NCI-H446 treated with DMSO at 0.1 percent for 48 hours (cell line): ENCODE data around the gene KIR2DL1.
"Not testable (repeated sequence)": the region's sequence is repeated elsewhere in the genome, so short reads cannot be mapped to it uniquely, and the experiment has no call there.

Experiments used
- DNase-seq: peaks from one replicate; lab custom pipeline; 2025; lab: John Stamatoyannopoulos, UW

KIR2DL1 gene

DNA sequence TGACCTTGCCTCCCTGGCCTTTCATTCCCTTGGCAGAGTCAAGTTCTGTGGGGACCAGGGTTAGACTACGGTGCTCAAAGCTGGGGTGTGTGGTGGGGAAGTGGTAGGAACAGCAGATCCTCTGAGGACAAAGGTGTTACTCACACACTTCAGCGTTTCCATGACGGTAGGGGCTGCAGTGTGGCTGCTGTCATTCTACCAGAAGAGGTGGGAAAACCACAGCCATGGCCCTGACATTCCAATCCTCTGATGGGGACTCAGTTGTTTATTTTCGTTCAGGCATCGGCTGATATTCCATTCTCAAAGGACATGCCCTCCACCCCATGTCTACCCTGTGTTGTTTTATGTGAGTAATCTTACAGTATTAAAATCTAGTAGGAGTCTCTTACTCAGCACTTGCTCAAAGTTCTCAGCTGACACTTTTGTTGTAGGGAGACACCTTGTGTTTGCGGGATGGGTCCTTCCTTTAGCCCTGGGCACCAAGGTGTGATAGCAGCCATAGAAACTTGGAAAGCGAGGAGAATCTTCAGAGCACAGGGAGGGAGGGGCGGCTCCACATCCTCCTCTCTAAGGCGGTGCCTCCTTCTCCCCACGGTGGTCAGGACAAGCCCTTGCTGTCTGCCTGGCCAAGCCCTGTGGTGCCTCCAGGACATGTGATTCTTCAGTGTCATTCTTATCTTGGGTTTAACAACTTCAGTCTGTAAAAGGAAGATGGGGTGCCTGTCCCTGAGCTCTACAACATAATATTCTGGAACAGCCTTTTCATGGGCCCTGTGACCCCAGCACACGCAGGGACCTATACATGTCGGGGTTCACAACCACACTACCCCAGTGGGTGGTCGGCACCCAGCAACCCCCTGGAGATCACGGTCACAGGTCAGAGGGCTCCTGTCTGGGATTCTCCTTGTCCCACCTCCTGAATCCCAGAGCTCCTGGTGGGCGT lies 1.7 kb downstream of the KIR2DL1 start:
- not testable (repeated sequence) for DNase-seq

DNA sequence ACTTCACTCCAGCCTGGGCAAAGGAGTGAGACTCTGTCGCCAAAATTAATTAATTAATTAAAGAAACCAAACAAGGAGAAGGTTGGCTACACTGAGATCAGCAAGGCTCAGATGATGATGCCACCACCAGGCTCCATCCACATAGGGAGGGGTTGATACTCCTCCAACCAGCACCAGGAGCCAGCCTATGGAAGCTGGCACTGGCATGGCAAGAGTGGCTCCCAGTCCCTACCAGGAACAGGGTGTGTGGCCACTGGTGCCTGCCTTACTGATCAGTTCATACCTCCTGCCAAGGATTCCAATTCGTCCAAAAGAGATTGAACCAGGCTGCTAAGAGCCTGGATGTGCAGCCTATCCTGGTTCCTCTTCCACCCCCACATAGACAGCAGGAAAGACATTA lies 3.1 kb downstream of the KIR2DL1 start:
- DNase-seq = not testable (repeated sequence)

DNA sequence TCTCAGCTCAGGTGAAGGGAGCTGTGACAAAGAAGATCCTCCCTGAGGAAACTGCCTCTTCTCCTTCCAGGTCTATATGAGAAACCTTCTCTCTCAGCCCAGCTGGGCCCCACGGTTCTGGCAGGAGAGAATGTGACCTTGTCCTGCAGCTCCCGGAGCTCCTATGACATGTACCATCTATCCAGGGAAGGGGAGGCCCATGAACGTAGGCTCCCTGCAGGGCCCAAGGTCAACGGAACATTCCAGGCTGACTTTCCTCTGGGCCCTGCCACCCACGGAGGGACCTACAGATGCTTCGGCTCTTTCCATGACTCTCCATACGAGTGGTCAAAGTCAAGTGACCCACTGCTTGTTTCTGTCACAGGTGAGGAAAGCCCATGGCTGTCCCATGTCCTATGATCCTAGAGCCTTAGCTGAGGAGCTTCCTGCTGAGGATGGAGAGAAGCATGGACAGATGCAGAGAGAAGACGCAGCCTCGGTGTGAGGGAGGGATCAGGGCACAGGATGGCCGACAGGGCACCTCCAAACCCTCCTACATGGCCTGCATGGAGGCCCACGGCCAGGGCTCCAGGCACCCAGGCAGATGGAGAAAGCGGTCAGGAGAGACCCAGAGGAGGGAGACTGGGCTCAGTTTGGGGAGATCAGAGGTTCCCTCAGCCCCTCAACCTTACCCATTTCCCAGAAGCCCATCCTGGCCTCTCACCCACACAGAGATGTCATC lies 5.7 kb downstream of the KIR2DL1 start:
- DNase-seq = not testable (repeated sequence)

DNA sequence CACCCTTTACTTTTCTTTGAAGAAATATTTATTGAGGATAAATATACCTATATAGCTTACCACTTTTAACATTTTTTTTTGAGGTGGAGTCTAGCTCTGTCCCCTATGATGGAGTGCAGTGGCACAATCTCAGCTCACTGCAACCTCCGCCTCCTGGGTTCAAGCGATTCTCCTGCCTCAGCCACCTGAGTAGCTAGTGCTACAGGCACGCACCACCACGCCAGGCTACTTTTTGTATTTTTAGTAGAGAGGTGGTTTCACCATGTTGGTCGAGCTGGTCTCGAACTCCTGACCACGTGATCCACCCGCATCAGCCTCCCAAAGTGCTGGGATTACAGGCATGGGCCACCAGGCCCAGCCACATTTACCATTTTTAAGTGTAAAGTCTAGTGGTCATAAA lies 6.2 kb downstream of the KIR2DL1 start:
- DNase-seq = not testable (repeated sequence)

DNA sequence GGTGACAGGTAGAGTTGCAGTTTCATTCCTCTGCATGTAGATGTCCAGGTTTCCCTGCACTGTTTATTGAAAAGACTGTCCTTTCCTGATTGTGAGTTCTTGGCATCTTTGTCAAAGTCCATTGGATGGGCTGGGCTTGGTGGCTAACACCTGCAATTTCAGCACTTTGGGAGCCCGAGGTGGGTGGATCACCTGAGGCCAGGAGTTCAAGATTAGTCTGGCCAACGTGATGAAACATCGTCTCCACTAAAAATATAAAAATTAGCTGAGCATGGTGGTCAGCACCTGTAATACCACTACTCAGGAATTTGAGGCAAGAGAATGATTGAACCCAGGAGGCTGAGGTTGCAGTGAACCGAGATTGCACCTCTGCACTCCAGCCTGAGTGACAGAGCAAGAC lies 8.3 kb downstream of the KIR2DL1 start:
- not testable (repeated sequence) for DNase-seq

DNA sequence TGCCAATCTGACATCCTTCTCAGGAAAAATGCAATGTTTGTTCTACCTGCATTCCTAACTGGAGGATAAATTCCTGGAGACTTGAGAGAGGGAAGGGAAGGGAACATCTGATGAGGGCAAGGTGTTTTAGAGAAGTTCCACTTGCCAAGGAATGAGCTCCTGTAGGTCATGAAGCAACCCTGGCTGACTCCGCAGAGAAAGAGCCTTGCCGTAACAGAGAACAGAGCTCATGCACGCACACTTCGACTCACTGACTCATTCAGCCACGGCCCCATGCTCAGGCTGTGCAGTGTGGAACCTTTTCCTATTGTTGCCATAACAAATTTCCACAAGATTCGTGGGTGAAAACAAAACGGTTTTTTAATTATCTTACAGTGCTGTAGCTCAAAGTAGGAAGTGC lies 9.3 kb downstream of the KIR2DL1 start:
- not testable (repeated sequence) for DNase-seq

DNA sequence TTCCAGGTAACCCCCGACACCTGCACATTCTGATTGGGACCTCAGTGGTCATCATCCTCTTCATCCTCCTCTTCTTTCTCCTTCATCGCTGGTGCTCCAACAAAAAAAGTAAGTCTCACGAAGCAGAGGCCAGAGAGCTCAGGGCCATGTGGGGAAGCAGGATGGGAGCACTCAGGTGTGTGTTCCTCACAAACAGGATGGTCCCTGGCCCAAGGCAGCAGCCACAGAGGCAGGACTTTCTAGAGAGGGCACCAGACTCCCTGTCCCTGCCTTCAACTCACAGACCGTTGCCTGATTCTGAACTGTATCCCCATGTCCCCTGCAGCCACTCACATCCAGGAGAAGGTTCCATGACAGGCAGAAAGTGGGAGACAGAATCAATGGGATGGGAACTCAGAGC lies 13.3 kb downstream of the KIR2DL1 start:
- not testable (repeated sequence) for DNase-seq

DNA sequence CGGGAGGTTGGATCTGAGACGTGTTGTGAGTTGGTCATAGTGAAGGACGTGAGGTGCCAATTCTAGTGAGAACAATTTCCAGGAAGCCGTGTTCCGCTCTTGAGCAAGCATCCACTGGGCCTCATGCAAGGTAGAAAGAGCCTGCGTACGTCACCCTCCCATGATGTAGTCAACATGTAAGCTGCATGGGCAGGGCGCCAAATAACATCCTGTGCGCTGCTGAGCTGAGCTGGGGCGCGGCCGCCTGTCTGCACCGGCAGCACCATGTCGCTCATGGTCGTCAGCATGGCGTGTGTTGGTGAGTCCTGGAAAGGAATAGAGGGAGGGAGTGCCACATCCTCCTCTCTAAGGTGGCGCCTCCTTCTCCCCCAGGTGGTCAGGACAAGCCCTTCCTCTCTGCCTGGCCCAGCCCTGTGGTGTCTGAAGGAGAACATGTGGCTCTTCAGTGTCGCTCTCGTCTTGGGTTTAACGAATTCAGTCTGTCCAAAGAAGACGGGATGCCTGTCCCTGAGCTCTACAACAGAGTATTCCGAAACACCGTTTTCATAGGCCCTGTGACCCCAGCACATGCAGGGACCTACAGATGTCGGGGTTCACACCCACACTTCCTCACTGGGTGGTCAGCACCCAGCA lies 16.6 kb downstream of the KIR2DL1 start:
- DNase-seq = not testable (repeated sequence)

DNA sequence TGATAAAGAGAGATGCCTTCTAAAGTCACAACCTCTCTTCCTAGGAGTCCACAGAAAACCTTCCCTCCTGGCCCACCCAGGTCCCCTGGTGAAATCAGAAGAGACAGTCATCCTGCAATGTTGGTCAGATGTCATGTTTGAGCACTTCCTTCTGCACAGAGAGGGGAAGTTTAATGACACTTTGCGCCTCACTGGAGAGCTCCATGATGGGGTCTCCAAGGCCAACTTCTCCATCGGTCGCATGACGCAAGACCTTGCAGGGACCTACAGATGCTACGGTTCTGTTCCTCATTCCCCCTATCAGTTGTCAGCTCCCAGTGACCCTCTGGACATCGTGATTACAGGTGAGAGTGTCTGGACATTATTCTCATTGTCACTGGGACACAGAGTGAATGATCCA lies 18.6 kb downstream of the KIR2DL1 start:
- not testable (repeated sequence) for DNase-seq

DNA sequence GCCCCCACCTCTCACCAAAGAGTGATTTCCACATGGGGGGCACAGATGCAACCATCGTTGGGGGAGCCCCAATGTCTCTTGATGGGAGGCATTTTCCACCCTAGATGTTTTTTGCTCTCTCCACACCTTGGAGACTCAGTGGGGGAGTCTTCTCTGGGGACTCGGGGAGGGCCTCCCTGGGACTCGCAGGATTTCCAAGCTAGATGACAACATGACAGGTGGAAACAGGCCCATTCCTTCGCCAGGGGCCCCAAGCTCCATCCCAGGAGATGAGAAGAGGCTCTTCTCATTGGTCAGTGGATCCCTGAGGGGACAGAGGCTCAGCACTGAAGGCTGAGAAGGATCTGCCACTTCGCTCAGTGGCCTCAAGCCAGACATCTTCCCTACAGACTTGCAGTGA lies 21.1 kb downstream of the KIR2DL1 start:
- no peak for DNase-seq

DNA sequence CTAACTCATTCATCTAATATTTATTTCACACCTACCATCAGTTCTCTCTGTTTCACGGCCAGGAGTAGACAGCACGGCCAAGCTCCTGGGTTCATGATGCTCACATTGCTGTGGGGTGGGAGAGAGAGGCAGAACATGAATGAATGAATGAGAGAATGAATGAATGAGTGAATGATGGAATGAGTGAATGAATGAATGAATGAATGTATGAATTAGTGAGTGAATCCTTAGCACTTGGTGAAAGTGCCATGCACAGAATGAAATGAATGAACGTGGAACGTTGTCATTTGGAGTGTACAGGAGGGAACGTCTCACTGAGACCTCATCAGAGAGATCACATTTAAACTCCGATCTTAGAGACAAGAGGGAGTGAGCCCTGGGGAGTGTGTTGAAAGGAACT lies 21.9 kb downstream of the KIR2DL1 start:
- DNase-seq = no peak

DNA sequence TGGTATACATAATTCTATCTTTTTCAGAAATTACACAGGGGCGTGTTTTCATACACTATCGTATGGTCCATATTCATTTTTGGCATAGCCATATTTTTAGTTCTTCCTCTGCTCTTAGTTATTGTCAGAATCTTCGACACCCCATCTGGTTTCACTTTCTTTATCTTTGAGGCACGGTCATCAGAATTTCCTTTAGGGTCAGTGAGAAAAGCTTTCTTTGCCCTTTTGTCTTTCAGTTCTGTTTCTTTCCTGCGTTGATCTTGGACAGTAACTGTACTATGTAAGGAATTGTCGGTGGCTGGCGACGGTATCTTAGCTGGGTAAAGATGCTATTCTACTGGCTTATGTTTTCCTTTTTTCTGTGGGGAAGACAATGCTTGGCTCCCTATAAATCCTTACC lies 23.2 kb downstream of the KIR2DL1 start:
- DNase-seq = no peak

DNA sequence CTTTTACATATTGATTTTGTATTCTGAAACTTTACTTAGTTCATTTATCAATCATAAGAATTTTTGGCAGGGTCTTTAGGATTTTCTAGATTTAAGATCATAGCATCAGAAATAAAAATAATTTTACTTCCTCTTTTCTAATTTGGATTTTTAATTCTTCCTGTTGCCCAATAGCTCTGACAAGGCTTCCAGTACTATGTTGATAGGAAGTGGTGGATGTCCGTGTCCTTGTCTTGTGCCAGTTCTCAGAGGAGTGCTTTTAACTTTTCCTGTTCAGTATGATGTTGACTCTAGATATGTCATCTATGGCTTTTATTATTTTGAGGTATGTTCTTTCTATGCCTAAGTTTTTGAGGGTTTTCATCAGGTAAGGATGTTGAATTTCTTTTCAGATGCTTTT lies 26.2 kb downstream of the KIR2DL1 start:
- DNase-seq = no peak

DNA sequence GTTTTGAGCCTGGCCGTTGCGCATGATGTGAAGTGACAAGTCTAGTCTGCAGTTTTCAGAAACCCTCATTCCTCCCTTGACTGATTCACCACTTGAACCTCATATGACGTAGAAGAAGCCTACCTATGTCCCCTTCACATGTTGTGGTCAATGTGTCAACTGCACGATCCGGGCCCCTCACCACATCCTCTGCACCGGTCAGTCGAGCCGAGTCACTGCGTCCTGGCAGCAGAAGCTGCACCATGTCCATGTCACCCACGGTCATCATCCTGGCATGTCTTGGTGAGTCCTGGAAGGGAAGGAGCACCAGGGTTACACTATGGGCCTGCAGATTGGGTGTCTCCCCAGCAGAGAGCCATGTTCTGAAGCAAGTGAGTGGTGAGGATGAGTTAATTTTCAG lies 33.8 kb downstream of the KIR2DL1 start, which contains the start of gene KIR2DL4:
Gene KIR2DL4 (plus strand): TSS at position 201 of the 400 bp plus-strand sequence. CDS start 42 bp downstream, at position 243.
- DNase-seq = no peak

DNA sequence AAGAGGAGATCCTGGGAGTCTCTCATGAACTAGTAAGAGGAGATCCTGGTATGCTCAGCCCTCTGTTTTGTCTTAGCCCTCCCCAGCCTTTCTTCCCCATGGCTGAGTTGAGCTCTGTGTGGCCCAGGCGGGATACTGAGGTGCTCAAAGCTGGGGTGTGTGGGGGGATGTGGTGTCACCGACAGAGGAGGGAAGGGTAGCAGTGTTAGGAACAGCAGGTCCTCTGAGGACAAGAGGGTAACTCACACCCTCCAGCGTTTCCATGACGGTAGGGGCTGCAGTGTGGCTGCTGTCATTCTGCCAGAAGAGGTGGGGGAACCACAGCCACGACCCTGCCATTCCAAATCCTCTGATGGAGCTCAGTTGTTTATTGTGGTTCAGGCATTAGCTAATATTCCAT lies 34.5 kb downstream of the KIR2DL1 start:
- no peak for DNase-seq

DNA sequence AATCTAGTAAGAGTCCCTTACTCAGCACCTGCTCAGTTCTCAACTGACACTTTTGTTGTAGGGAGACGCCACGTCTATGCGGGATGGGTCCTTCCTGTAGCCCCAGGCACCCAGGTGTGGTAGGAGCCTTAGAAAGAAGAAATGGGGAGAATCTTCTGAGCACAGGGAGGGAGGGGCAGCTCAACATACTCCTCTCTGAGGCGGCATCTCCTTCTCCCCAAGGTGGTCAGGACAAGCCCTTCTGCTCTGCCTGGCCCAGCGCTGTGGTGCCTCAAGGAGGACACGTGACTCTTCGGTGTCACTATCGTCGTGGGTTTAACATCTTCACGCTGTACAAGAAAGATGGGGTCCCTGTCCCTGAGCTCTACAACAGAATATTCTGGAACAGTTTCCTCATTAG lies 35.0 kb downstream of the KIR2DL1 start:
- no peak for DNase-seq

DNA sequence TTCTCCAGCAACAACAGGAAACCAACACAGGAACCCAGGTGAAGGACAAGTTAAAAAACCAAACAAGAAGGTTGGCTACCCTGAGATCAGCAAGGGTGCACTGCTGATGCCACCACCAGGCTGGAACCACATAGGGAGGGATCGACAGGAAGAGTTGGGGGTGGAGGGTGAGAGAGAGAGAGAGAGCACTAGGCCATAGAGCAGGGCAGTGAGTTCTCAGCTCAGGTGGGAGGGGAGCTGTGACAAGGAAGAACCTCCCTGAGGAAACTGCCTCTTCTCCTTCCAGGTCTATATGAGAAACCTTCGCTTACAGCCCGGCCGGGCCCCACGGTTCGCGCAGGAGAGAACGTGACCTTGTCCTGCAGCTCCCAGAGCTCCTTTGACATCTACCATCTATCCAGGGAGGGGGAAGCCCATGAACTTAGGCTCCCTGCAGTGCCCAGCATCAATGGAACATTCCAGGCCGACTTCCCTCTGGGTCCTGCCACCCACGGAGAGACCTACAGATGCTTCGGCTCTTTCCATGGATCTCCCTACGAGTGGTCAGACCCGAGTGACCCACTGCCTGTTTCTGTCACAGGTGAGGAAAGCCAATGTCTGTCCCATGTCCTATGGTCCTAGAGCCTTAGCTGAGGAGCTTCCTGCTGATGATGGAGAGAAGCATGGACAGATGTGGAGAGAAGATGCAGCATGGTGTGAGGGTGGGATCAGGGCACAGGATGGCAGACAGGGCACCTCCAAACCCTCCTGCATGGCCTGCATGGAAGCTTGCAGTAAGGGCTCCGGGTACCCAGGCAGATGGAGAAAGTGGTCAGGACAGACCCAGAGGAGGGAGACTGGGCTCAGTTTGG lies 36.3 kb downstream of the KIR2DL1 start:
- DNase-seq = no peak

DNA sequence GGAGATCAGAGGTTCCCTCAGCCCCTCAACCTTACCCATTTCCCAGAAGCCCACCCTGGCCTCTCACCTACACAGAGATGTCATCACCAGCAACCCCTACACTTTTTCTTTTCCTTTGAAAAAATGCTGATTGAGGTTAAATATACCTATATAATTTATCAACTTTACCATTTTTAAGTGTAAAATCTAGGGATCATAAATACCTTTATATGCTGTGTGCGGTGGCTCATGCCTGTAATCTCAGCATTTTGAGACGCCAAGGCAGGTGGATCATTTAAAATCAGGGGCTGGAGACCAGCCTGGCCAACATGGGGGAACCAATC lies 36.9 kb downstream of the KIR2DL1 start:
- no peak for DNase-seq

DNA sequence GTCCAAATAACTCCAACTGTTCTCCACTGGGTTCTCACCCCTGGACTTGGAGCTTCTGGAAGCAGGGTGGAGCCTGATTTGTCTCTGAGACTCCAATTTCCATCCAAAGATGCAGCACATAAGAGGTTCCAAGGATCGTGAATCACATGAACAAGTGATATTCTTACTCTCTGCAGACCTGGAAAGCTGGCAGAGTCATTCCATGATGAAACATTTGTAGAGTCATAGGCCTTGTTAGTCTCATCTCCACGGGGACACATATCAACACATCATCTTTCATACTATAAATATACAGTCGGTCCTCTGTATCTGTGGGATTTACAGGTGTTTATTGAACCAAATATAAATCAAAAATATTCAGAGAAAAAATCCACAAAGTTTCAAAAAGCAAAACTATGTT lies 45.0 kb downstream of the KIR2DL1 start:
- DNase-seq = not testable (repeated sequence)

DNA sequence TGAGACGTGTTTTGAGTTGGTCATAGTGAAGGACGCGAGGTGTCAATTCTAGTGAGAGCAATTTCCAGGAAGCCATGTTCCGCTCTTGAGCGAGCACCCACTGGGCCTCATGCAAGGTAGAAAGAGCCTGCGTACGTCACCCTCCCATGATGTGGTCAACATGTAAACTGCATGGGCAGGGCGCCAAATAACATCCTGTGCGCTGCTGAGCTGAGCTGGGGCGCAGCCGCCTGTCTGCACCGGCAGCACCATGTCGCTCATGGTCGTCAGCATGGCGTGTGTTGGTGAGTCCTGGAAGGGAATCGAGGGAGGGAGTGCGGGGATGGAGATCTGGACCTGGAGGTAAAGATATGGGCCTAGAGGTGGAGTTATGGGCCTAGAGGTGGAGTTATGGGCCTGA lies 46.7 kb downstream of the KIR2DL1 start, which contains the start of gene KIR3DL1:
Gene KIR3DL1 (plus strand): TSS at position 218 of the 400 bp plus-strand sequence.
- DNase-seq = not testable (repeated sequence)

DNA sequence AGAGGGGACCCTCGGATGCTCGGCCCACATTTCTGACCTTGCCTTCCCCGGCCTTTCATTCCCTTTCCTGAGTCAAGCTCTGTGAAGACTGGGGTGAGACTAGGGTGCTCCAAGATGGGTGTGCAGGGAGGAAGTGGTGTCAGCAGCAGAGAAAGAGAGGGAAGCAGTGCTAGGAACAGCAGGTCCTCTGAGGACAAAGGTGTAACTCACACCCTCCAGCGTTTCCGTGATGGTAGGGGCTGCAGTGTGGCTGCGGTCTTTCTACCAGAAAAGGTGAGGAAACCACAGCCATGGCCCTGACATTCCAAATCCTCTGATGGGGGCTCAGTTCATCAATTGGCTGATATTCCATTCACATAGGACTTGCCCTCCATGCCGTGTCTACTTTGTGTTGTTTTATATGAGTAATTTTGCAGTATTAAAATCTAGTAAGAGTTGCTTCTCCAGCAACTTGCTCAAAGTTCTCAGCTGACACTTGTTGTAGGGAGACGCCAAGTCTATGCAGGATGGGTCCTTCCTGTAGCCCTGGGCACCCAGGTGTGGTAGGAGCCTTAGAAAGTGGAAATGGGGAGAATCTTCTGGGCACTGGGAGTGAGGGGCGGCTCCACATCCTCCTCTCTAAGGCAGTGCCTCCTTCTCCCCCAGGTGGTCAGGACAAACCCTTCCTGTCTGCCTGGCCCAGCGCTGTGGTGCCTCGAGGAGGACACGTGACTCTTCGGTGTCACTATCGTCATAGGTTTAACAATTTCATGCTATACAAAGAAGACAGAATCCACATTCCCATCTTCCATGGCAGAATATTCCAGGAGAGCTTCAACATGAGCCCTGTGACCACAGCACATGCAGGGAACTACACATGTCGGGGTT lies 48.3 kb downstream of the KIR2DL1 start:
- DNase-seq = no peak
